HepG2 (cell line): ENCODE measurements around the gene NUDT22. TPM values are rescaled to one million over a fixed set of nuclear protein-coding genes. Genes with fewer than 3 reads are reported as not detected.

ENCODE experiments used
- polyA plus RNA-seq, 8 experiments: library from polyadenylated mRNA; depleted of rRNA in 3 of 8; stranded (reverse) in 7 of 8; unstranded in 1 of 8; fragments of >200 nt; fragmentation: Illumina TruSeq in 4 of 8; extraction: Trizol in 4 of 8; gene quantifications; 2 replicates each; pipeline versions ENCODE4 v1.2.1 to v1.2.3, GENCODE V29; 2011 to 2016; ENCODE audit warnings: low read depth in 4 of 8, missing spikeins in 1 of 8, mixed read lengths in 1 of 8; ENCODE audit not compliant: insufficient read depth in 1 of 8
- total RNA-seq, 5 experiments: library from RNA; depleted of rRNA; stranded (reverse); fragments of >200 nt; fragmentation: Illumina TruSeq; extraction: Trizol; gene quantifications; 2 replicates each; pipeline ENCODE4 v1.2.3, GENCODE V29; 2016; ENCODE audit warnings: low read depth in 1 of 5
- TF ChIP-seq, protein P1 (sequence below): sonication (generic); formaldehyde crosslinking; IDR thresholded peaks from 2 replicates; pipeline ENCODE4 v1.4.0; 2020; ENCODE audit warnings: mild to moderate bottlenecking, missing genetic modification reagents
- TF ChIP-seq, protein P2 (sequence below), 2 experiments: fragments of 450-650 bp in 1 of 2; sonication (generic) in 1 of 2; formaldehyde crosslinking in 1 of 2; IDR thresholded peaks; 2 replicates each; pipeline versions ENCODE4 v1.6.1 to v1.8.0; 2016 to 2022; ENCODE audit warnings: antibody characterized with exemption in 1 of 2, mild to moderate bottlenecking in 1 of 2, missing genetic modification reagents in 1 of 2
- TF ChIP-seq, protein P3 (sequence below): sonication (generic); formaldehyde crosslinking; IDR thresholded peaks from 2 replicates; pipeline ENCODE4 v1.8.0; 2022; ENCODE audit warnings: missing genetic modification reagents, mild to moderate bottlenecking, moderate library complexity, borderline replicate concordance
- TF ChIP-seq, protein P4 (sequence below): sonication (generic); formaldehyde crosslinking; IDR thresholded peaks from 2 replicates; pipeline ENCODE4 v1.4.0; 2020; ENCODE audit warnings: low read depth, missing genetic modification reagents

NUDT22 gene
- total and polyA plus RNA-seq, 2 of the 13 experiments (the other 11 are each of a cell fraction or from before 2014, with no cell fraction given): 33.5 to 39.8 TPM

DNA sequence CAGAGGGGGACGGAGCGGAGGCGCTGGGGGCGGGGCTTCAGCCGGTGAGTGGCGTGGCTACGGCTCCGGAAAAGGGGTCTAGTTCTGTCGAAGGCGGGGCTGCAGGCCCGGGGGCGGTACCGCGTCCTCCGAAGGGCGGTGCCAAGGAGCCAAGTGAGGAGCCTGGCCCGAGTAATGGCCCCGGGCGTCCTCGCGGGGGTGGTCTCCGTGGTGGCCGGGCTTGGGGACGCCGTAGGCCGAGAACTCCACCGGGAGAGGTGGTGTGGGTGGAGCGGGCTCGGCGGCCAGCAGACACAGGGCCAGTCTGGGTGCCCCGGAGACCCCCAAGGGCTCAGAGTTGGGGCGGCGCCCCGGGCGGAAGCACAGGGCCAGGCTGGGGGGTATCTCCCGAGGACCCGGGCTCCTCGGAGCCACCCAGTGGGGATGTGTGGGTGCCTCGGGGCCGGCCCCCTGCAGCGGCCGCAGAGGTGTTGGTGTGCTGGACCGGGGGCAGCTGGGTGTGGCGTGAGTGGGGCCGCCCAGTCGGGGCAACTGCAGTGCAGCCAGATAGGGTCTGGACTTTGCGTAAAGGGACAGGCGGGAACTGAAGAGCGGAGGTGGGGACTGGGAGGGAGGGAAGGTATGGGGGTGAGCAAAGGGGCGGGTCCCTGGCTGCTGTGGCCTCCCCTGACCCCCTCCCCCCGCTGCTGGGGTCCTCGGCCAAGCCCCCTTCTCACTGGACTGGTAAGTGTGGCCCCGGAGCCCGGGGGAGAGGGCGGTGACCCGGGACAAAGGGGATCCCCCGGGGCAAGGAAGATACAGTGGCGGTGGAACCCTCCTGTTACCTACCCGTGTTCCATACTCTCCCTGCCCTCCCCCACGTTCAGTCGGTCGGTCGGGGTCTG is 15.7 kb downstream of the NUDT22 start (continued):
- TF ChIP-seq, protein P1, sequence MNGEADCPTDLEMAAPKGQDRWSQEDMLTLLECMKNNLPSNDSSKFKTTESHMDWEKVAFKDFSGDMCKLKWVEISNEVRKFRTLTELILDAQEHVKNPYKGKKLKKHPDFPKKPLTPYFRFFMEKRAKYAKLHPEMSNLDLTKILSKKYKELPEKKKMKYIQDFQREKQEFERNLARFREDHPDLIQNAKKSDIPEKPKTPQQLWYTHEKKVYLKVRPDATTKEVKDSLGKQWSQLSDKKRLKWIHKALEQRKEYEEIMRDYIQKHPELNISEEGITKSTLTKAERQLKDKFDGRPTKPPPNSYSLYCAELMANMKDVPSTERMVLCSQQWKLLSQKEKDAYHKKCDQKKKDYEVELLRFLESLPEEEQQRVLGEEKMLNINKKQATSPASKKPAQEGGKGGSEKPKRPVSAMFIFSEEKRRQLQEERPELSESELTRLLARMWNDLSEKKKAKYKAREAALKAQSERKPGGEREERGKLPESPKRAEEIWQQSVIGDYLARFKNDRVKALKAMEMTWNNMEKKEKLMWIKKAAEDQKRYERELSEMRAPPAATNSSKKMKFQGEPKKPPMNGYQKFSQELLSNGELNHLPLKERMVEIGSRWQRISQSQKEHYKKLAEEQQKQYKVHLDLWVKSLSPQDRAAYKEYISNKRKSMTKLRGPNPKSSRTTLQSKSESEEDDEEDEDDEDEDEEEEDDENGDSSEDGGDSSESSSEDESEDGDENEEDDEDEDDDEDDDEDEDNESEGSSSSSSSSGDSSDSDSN: peak; percentile 63
- TF ChIP-seq, protein P2, sequence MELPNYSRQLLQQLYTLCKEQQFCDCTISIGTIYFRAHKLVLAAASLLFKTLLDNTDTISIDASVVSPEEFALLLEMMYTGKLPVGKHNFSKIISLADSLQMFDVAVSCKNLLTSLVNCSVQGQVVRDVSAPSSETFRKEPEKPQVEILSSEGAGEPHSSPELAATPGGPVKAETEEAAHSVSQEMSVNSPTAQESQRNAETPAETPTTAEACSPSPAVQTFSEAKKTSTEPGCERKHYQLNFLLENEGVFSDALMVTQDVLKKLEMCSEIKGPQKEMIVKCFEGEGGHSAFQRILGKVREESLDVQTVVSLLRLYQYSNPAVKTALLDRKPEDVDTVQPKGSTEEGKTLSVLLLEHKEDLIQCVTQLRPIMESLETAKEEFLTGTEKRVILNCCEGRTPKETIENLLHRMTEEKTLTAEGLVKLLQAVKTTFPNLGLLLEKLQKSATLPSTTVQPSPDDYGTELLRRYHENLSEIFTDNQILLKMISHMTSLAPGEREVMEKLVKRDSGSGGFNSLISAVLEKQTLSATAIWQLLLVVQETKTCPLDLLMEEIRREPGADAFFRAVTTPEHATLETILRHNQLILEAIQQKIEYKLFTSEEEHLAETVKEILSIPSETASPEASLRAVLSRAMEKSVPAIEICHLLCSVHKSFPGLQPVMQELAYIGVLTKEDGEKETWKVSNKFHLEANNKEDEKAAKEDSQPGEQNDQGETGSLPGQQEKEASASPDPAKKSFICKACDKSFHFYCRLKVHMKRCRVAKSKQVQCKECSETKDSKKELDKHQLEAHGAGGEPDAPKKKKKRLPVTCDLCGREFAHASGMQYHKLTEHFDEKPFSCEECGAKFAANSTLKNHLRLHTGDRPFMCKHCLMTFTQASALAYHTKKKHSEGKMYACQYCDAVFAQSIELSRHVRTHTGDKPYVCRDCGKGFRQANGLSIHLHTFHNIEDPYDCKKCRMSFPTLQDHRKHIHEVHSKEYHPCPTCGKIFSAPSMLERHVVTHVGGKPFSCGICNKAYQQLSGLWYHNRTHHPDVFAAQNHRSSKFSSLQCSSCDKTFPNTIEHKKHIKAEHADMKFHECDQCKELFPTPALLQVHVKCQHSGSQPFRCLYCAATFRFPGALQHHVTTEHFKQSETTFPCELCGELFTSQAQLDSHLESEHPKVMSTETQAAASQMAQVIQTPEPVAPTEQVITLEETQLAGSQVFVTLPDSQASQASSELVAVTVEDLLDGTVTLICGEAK (IDR thresholded peaks at IDR 0.05): no peak
- TF ChIP-seq, protein P2 (CRISPR knock-in tag; IDR thresholded peaks at IDR 0.05): no peak
- TF ChIP-seq, protein P3, sequence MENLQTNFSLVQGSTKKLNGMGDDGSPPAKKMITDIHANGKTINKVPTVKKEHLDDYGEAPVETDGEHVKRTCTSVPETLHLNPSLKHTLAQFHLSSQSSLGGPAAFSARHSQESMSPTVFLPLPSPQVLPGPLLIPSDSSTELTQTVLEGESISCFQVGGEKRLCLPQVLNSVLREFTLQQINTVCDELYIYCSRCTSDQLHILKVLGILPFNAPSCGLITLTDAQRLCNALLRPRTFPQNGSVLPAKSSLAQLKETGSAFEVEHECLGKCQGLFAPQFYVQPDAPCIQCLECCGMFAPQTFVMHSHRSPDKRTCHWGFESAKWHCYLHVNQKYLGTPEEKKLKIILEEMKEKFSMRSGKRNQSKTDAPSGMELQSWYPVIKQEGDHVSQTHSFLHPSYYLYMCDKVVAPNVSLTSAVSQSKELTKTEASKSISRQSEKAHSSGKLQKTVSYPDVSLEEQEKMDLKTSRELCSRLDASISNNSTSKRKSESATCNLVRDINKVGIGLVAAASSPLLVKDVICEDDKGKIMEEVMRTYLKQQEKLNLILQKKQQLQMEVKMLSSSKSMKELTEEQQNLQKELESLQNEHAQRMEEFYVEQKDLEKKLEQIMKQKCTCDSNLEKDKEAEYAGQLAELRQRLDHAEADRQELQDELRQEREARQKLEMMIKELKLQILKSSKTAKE (CRISPR knock-in tag): no peak
- TF ChIP-seq, protein P4, sequence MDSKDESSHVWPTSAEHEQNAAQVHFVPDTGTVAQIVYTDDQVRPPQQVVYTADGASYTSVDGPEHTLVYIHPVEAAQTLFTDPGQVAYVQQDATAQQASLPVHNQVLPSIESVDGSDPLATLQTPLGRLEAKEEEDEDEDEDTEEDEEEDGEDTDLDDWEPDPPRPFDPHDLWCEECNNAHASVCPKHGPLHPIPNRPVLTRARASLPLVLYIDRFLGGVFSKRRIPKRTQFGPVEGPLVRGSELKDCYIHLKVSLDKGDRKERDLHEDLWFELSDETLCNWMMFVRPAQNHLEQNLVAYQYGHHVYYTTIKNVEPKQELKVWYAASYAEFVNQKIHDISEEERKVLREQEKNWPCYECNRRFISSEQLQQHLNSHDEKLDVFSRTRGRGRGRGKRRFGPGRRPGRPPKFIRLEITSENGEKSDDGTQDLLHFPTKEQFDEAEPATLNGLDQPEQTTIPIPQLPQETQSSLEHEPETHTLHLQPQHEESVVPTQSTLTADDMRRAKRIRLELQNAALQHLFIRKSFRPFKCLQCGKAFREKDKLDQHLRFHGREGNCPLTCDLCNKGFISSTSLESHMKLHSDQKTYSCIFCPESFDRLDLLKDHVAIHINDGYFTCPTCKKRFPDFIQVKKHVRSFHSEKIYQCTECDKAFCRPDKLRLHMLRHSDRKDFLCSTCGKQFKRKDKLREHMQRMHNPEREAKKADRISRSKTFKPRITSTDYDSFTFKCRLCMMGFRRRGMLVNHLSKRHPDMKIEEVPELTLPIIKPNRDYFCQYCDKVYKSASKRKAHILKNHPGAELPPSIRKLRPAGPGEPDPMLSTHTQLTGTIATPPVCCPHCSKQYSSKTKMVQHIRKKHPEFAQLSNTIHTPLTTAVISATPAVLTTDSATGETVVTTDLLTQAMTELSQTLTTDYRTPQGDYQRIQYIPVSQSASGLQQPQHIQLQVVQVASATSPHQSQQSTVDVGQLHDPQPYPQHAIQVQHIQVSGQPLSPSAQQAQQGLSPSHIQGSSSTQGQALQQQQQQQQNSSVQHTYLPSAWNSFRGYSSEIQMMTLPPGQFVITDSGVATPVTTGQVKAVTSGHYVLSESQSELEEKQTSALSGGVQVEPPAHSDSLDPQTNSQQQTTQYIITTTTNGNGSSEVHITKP (CRISPR knock-in tag): no peak
